Measurements from ENCODE around the gene VTI1A. TPM values are rescaled to one million over a fixed set of nuclear protein-coding genes. Genes with fewer than 3 reads are reported as not detected.

The VTI1A gene
- total and polyA plus RNA-seq, 8 donors = 7.3 to 20.2 (median 11.6) TPM

- no peak for ATAC-seq
- Histone ChIP-seq H3K27me3 (no peaks in the 10 kb centered on the region), H3K4me3 (no peak overlapping the region), H3K36me3 (no peaks in the 10 kb centered on the region), H3K9me3 (no peaks in the 10 kb centered on the region), H3K4me1 (peaks cover 0 to 14% (median under 1%) of the 10 kb centered on the region in 3 donors), H3K27ac (no peak overlapping the region)
- DNase-seq = no peak
- intact Hi-C loops (cut with DNase I) = no loop called here
- no peak for TF ChIP-seq CTCF (IDR thresholded peaks at IDR 0.05)
- 95 to 98% methylated on average over 3 of the region's 3 CpGs for WGBS, 2 donors
- no peak for FAIRE-seq
Observed at GRCh38 chr10:112751651-112752050, 304.6 kb downstream of the VTI1A start.

GRCh38 chr10:112752288-112752687 is 305.3 kb downstream of the VTI1A start:
- intact Hi-C loops (cut with DNase I) = no loop called here
- Histone ChIP-seq H3K4me3 (no peak overlapping the region), H3K27ac (no peak overlapping the region), H3K36me3 (no peaks in the 10 kb centered on the region), H3K9me3 (no peaks in the 10 kb centered on the region), H3K4me1 (peaks cover 0 to 14% (median 0%) of the 10 kb centered on the region in 3 donors), H3K27me3 (no peaks in the 10 kb centered on the region)
- FAIRE-seq (no peak), ATAC-seq (no peak), DNase-seq (no peak)
- WGBS, 2 donors = 45 to 51% methylated on average over 3 of the region's 3 CpGs
- TF ChIP-seq CTCF (IDR thresholded peaks at IDR 0.05) = no peak

GRCh38 chr10:112753961-112754411 is 307.0 kb downstream of the VTI1A start:
- intact Hi-C loops (cut with DNase I) = no loop called here
- no peak for ATAC-seq

GRCh38 chr10:112755446-112756234 is 308.6 kb downstream of the VTI1A start:
- Histone ChIP-seq H3K36me3 (no peaks in the 10 kb centered on the region), H3K27me3 (no peaks in the 10 kb centered on the region), H3K27ac (no peak overlapping the region), H3K4me1 (peaks cover 0 to 7% (median 0%) of the 10 kb centered on the region in 3 donors), H3K4me3 (no peak overlapping the region), H3K9me3 (no peaks in the 10 kb centered on the region)
- WGBS, 2 donors = 76% methylated on average over 12 of the region's 12 CpGs
- ATAC-seq (no peak), FAIRE-seq (no peak), DNase-seq (no peak)
- intact Hi-C loops (cut with DNase I) = no loop called here
- TF ChIP-seq CTCF (IDR thresholded peaks at IDR 0.05) = no peak

More at GRCh38 chr10:112753961-112754411, 307.0 kb downstream of the VTI1A start:
- WGBS, 2 donors = 87% methylated on average over 10 of the region's 10 CpGs
- FAIRE-seq (no peak), DNase-seq (no peak)
- no peaks in the 10 kb centered on the region for H3K36me3 ChIP-seq
- H3K9me3 ChIP-seq = no peaks in the 10 kb centered on the region
- no peak for TF ChIP-seq CTCF (IDR thresholded peaks at IDR 0.05)
- no peaks in the 10 kb centered on the region for H3K27me3 ChIP-seq
- H3K4me1 ChIP-seq = peaks cover 0 to 14% (median 0%) of the 10 kb centered on the region in 3 donors
- no peak overlapping the region for H3K4me3 ChIP-seq
- H3K27ac ChIP-seq = no peak overlapping the region

- H3K4me3 ChIP-seq = no peak overlapping the region
Observed at GRCh38 chr10:112756235-112756527, 309.2 kb downstream of the VTI1A start.

More at GRCh38 chr10:112756235-112756527, 309.2 kb downstream of the VTI1A start:
- intact Hi-C loops (cut with DNase I) = no loop called here
- Histone ChIP-seq H3K27me3 (no peaks in the 10 kb centered on the region), H3K9me3 (no peaks in the 10 kb centered on the region), H3K4me1 (peaks cover 0 to 2% (median 0%) of the 10 kb centered on the region in 3 donors), H3K36me3 (no peaks in the 10 kb centered on the region), H3K27ac (no peak overlapping the region)
- 55 to 67% methylated on average over 7 of the region's 7 CpGs for WGBS, 2 donors
- peak in 1 of 6 donors; percentile 13 for DNase-seq
- no peak for FAIRE-seq
- peak in 3 of 4 donors; percentile 24 to 44 (median 30) for ATAC-seq
- TF ChIP-seq CTCF (IDR thresholded peaks at IDR 0.05) = no peak

Measured in pancreas (tissue), 10 donors.